Mucosa of stomach (tissue), 1 donor: ENCODE results near the gene PARD3.

Source experiments
- H3K27me3 ChIP-seq: one replicate; pipeline ENCODE4 v1.7.0; 2013; ENCODE audit warnings: mild to moderate bottlenecking, low read length; ENCODE audit not compliant: control insufficient read depth, insufficient read depth
- H3K36me3 ChIP-seq: one replicate; pipeline ENCODE4 v1.7.0; 2013; ENCODE audit warnings: low read length; ENCODE audit not compliant: control insufficient read depth, insufficient read depth
- H3K4me1 ChIP-seq: one replicate; pipeline ENCODE4 v1.7.0; 2013; ENCODE audit warnings: mild to moderate bottlenecking, low read length; ENCODE audit not compliant: control insufficient read depth, insufficient read depth
- H3K4me3 ChIP-seq: one replicate; pipeline ENCODE4 v1.7.0; 2013; ENCODE audit warnings: low read length
- H3K9ac ChIP-seq: one replicate; pipeline ENCODE4 v1.7.0; 2013; ENCODE audit warnings: mild to moderate bottlenecking, low read length, moderate library complexity
- H3K9me3 ChIP-seq: one replicate; pipeline ENCODE4 v1.7.0; 2013; ENCODE audit warnings: mild to moderate bottlenecking, low read length, moderate library complexity; ENCODE audit not compliant: control insufficient read depth
- donor health status: Pancreatic carcinoma.

Gene PARD3

GRCh38 chr10:34474555-34475273 lies 340.4 kb downstream of the PARD3 start:
- no peak overlapping the region for H3K9ac ChIP-seq
- no peak overlapping the region for H3K4me3 ChIP-seq
- no peaks in the 10 kb centered on the region for H3K36me3 ChIP-seq
- H3K4me1 ChIP-seq: peaks cover 3% of the 10 kb centered on the region
- no peaks in the 10 kb centered on the region for H3K27me3 ChIP-seq
- no peaks in the 10 kb centered on the region for H3K9me3 ChIP-seq

DNA sequence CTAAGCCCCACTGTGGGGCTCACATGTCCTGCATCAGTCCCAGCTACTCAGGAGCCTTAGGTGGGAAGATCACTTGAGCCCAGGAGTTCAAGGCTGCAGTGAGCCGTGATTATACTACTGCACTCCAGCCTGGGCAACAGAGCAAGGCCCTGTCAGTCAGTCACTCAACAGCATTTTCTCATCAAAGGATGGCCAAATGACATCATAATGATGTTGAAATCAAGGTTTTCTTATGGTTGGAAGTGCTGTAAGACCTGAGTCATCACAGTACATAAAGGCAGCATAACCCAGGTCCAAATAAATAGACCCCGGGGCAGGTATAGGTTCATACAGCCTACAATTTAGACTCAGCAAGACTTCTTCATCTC lies 341.1 kb downstream of the PARD3 start:
- H3K36me3 ChIP-seq: no peaks in the 10 kb centered on the region
- no peak overlapping the region for H3K4me3 ChIP-seq
- H3K27me3 ChIP-seq: no peaks in the 10 kb centered on the region
- H3K9ac ChIP-seq: no peak overlapping the region
- H3K4me1 ChIP-seq: no peaks in the 10 kb centered on the region
- no peaks in the 10 kb centered on the region for H3K9me3 ChIP-seq

DNA sequence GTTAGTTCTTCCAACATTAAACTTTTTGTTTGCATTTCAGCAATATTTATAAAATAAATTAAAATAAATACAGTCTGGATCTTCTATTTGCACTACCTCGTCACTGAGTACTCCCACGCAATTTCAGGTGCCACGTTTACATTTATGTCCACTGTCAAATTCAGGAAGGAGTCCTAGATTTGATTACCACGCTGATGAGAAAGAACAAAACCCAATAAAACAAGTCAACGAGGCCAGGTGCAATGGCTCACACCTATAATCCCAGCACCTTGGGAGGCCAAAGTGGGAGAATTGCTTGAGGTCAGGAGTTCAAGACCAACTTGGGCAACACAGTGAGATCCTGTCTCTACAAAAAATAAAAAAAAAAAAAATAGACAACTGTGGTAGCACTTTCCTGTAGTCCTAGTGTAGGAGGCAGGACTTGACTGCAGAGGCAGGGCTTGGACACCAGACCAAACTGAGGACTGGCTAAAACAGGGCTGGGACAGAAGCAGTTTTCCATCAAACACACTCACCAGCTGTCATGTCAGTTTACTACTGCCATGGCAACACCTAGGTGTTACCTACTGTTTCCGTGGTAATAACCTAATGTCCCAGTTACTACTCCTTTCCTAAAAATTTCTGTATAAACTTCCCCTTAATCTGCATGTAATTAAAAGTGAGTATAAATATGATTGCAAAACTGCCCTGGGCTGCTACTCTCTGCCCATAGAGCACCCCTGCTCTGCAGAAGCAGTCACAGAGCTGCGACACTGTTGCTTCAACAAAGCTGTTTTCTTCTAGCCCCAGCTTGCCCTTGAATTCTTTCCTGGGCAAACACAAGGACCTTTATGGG lies 341.7 kb downstream of the PARD3 start:
- Histone ChIP-seq H3K9ac (no peak overlapping the region), H3K4me1 (no peaks in the 10 kb centered on the region), H3K9me3 (no peaks in the 10 kb centered on the region), H3K36me3 (no peaks in the 10 kb centered on the region), H3K4me3 (no peak overlapping the region), H3K27me3 (no peaks in the 10 kb centered on the region)

- H3K27me3 ChIP-seq: no peaks in the 10 kb centered on the region
- no peaks in the 10 kb centered on the region for H3K9me3 ChIP-seq
- H3K9ac ChIP-seq: no peak overlapping the region
- H3K4me1 ChIP-seq: no peaks in the 10 kb centered on the region
- H3K4me3 ChIP-seq: no peak overlapping the region
- H3K36me3 ChIP-seq: no peaks in the 10 kb centered on the region
These were observed 344.8 kb downstream of the PARD3 start for GRCh38 chr10:34470307-34470706.

- Histone ChIP-seq H3K9me3 (no peaks in the 10 kb centered on the region), H3K36me3 (no peaks in the 10 kb centered on the region)
These were observed 345.6 kb downstream of the PARD3 start for GRCh38 chr10:34469446-34469845.

DNA sequence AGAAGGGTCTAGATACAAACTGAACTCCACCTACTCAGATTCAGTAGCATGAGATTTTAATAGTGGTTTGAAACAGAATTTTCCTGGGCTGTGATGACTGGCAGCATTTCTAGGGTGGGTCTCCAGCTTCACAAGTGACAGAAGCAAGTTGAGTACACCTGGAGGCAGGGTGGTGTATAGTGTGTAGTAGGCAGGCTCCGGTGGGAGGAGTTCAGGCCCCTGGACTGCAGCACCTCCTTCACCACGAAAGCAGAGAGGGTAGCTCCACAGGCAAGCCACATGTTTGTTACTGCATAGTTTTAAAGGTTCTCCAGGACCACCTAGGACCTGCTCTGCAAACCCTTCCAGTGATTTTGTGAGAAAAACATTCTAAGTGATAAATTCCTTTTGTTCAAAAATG lies 347.2 kb downstream of the PARD3 start:
- H3K27me3 ChIP-seq: no peaks in the 10 kb centered on the region
- no peak overlapping the region for H3K4me3 ChIP-seq
- no peaks in the 10 kb centered on the region for H3K4me1 ChIP-seq
- no peaks in the 10 kb centered on the region for H3K9me3 ChIP-seq
- H3K9ac ChIP-seq: no peak overlapping the region
- H3K36me3 ChIP-seq: no peaks in the 10 kb centered on the region

More at GRCh38 chr10:34469446-34469845, 345.6 kb downstream of the PARD3 start:
- no peaks in the 10 kb centered on the region for H3K4me1 ChIP-seq
- no peak overlapping the region for H3K9ac ChIP-seq
- no peaks in the 10 kb centered on the region for H3K27me3 ChIP-seq
- no peak overlapping the region for H3K4me3 ChIP-seq

DNA sequence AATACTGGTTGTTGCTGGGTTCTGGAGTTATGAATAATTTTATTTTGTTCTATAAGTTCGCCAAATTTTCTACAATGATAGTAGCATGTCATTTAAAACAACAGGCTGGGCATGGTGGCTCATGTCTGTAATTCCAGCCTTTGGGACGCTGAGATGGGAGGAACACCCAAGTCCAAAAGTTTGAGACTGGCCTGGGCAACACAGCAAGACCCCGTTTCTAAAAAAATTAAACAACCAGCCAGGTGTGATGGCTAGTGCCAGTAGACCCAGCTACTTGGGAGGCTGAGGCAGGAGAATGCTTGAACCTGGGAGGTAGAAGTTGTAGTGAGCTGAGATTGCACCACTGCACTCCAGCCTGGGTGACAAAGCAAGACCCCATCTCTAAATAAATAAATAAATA lies 347.7 kb downstream of the PARD3 start:
- no peaks in the 10 kb centered on the region for H3K36me3 ChIP-seq
- no peaks in the 10 kb centered on the region for H3K4me1 ChIP-seq
- no peak overlapping the region for H3K9ac ChIP-seq
- H3K4me3 ChIP-seq: no peak overlapping the region
- no peaks in the 10 kb centered on the region for H3K27me3 ChIP-seq
- no peaks in the 10 kb centered on the region for H3K9me3 ChIP-seq

GRCh38 chr10:34465678-34466077 lies 349.4 kb downstream of the PARD3 start:
- Histone ChIP-seq H3K27me3 (no peaks in the 10 kb centered on the region), H3K4me1 (no peaks in the 10 kb centered on the region), H3K36me3 (no peaks in the 10 kb centered on the region), H3K4me3 (no peak overlapping the region), H3K9me3 (no peaks in the 10 kb centered on the region), H3K9ac (no peak overlapping the region)

DNA sequence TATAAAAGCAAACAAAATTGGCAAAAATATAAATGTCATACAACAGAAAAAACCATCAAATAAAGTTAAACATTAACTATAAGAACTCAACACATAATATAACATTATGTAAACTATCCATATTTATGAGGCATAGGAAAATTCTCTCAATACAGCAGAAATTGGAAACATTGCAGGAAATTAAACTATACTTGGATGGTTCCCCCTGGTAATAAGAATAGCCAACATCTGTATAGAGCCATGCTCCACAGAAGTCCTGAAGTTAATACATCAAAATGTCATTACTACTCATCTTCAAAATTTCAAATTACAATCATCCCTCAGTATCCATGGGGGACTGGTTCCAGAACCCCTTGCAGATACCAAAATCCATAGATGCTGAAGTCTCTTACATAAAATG lies 350.5 kb downstream of the PARD3 start:
- Histone ChIP-seq H3K27me3 (no peaks in the 10 kb centered on the region), H3K36me3 (no peaks in the 10 kb centered on the region), H3K9me3 (no peaks in the 10 kb centered on the region)

GRCh38 chr10:34464000-34464399 lies 351.1 kb downstream of the PARD3 start:
- no peaks in the 10 kb centered on the region for H3K4me1 ChIP-seq
- no peaks in the 10 kb centered on the region for H3K36me3 ChIP-seq
- H3K9me3 ChIP-seq: no peaks in the 10 kb centered on the region
- no peak overlapping the region for H3K4me3 ChIP-seq
- H3K9ac ChIP-seq: no peak overlapping the region
- no peaks in the 10 kb centered on the region for H3K27me3 ChIP-seq

More for the DNA sequence above, 350.5 kb downstream of the PARD3 start:
- no peak overlapping the region for H3K9ac ChIP-seq
- no peak overlapping the region for H3K4me3 ChIP-seq
- H3K4me1 ChIP-seq: no peaks in the 10 kb centered on the region

DNA sequence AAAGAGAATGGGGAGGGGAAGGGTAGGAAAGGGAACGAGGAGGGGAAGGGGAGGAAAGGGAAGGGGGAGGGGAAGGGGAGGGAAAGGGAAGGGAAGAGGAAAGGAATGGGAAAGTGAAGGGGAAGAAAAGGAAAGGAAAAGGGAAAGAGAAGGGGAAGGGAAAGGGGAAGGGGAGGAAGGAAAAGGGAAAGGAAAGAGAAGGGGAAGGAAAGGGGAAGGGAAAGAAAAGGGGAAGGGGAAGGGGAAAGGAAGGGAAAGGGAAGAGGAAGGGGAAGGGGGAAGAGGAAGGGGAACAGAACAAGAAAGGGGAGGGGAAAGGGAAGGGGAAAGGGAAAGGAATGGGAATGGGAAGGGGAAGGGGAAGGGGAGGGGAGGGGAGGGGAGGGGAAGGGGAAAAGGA lies 352.1 kb downstream of the PARD3 start:
- no peaks in the 10 kb centered on the region for H3K27me3 ChIP-seq
- no peak overlapping the region for H3K9ac ChIP-seq
- H3K4me1 ChIP-seq: no peaks in the 10 kb centered on the region
- H3K9me3 ChIP-seq: no peaks in the 10 kb centered on the region
- H3K4me3 ChIP-seq: no peak overlapping the region
- no peaks in the 10 kb centered on the region for H3K36me3 ChIP-seq

- Histone ChIP-seq H3K4me3 (no peak overlapping the region), H3K27me3 (no peaks in the 10 kb centered on the region), H3K4me1 (no peaks in the 10 kb centered on the region), H3K36me3 (no peaks in the 10 kb centered on the region), H3K9me3 (no peaks in the 10 kb centered on the region), H3K9ac (no peak overlapping the region)
These were observed 353.0 kb downstream of the PARD3 start for GRCh38 chr10:34462056-34462455.
